GM10266 (cell line): ENCODE results near the gene MICAL3.

Source experiments
- DNase-seq: peaks from one replicate; pipeline ENCODE4 v3.0.0; 2012; ENCODE audit errors: extremely low spot score
- TF ChIP-seq, protein P1 (sequence below): IDR thresholded peaks from 2 replicates; pipeline ENCODE4 v1.5.1; 2012; ENCODE audit warnings: mild to moderate bottlenecking, low read depth; ENCODE audit not compliant: control insufficient read depth, insufficient read depth; ENCODE audit errors: missing control alignments

MICAL3 gene

DNA sequence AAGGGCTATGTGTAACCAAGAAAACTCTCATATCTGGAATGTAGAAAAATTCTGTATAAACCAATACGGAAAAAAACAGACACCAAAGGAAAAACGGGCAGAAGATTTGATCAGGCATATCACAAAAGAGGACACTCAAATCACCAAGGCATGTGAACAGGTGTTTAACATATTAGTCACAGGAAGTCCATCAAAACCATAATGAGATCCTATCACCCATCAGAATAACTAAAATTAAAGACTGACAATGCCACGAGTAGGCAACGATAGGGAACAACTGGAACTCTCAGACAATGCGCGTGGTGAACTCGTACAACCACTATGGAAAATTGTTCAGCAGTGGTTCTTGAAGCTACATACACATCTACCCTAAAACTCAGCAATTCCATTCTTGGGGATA, 94.5 kb downstream of the MICAL3 start:
- TF ChIP-seq, protein P1, sequence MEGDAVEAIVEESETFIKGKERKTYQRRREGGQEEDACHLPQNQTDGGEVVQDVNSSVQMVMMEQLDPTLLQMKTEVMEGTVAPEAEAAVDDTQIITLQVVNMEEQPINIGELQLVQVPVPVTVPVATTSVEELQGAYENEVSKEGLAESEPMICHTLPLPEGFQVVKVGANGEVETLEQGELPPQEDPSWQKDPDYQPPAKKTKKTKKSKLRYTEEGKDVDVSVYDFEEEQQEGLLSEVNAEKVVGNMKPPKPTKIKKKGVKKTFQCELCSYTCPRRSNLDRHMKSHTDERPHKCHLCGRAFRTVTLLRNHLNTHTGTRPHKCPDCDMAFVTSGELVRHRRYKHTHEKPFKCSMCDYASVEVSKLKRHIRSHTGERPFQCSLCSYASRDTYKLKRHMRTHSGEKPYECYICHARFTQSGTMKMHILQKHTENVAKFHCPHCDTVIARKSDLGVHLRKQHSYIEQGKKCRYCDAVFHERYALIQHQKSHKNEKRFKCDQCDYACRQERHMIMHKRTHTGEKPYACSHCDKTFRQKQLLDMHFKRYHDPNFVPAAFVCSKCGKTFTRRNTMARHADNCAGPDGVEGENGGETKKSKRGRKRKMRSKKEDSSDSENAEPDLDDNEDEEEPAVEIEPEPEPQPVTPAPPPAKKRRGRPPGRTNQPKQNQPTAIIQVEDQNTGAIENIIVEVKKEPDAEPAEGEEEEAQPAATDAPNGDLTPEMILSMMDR: no peak
- no peak for DNase-seq

DNA sequence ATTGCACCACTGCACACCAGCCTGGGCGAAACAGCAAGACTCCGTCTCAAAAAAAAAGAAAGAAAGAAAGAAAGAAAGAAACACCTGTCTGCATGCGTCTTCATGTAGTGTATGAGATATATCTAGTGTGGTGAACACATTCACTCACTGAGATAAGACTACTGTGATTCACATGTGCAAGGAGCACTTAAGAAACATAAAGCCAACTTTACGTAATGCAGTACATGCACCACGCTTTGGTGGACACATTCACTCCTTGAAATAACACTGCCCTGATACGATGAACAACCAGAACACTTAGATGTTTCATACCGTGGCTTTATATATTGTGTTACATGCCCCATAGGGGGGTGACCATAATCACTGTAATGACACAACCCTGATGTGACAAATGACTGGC, 96.0 kb downstream of the MICAL3 start:
- TF ChIP-seq, protein P1: no peak
- DNase-seq: no peak

DNA sequence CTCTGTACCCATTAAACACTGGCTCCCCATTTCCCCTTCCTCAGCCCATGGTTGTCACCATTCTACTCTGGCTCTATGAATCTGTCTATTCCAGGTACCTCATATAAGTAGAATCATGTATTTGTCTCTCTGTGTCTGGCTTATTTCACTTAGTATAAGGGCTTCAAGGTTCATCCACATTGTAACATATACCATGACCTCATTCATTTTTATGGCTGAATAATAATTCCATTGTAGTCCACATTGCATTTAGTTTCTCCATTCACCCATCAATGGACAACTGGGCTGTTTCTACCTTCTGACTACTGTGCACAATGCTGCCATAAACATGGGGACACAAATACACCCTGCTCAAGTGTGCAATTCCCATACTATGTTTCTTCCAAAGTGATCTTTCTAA, 97.3 kb downstream of the MICAL3 start:
- DNase-seq: no peak
- TF ChIP-seq, protein P1: no peak

DNA sequence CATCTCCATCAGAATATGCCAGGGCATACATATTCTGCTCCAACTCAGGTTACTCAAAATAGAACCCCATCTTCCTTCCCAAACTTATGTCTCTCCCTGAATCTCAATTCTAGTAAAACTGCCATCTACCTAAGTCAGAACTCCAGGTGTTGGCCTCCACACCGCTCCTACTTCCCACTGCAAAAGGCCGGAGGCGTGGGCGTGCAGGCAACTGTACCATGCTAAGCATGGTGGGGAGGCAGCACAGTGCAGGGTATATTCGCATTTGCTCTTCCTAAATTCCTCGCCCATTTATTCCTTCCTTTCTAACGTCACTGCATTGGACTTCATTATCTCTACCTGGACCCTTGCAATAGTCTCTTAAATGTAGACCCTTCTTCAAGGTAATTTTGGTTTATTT, 97.8 kb downstream of the MICAL3 start:
- TF ChIP-seq, protein P1: no peak
- DNase-seq: no peak

DNA sequence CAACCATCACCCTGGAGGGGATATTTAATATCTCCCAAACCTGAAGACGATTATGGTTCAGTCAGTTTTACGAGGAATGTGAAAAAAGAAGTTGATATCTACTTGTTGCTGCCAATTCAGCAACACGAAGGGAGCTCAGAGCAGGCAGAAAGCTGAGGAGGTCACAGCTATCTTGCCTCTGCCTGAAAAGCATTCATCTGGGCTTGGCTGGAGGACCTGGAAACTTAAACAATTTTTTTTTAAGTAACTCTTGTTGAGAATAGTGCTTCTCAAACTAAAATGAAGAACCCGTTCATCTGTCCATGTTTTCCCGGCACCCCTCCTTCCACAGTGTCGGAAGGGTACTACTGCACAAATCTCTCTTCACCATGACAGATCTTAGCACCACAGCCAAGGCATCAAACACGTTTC, 98.9 kb downstream of the MICAL3 start:
- DNase-seq: no peak
- TF ChIP-seq, protein P1: no peak

DNA sequence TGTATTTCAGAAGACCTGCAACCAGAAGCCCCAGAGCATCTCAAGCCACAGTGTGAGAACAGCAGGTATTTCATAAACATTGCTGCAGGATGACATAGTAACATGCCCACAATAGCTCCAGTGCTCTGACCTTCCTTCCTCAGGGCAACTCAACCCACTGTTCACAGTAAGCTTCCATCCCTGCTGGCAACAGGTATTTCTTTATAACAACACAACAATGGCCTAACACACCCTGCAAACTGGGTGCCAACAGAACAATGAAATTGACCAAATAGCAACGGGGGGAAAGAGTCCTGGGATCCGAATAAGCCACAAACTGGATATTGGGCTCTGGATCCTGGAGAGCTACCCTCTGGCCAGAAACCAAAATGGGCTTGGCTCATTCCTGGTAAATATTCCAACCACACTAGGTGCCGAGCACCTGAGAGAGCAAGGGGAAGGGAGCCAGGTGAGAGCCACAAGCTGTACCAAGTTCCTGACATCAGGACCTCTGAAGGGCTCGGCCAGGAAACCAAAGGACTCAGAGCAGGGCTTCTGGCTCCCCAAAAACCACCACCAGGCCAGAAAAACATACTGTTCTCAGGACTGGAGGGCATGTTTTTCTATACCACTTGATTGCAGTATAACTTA, 99.5 kb downstream of the MICAL3 start:
- TF ChIP-seq, protein P1: no peak
- DNase-seq: no peak

DNA sequence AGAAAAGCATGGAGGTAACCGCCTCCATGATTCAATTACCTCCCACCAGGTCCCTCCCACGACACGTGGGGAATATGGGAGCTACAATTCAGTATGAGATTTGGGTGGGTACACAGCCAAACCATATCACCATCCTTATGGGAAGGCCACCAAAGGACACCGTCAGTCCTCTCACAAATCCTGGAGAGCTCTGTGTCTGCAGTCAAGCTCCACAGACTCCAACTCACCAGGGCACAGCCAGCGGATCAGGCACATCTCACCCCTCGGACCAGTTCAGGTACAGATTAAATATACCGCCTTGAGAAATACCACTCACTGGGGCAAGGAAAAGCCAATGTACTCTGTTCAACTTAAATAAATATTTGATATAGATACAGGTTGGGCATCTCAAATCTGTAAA, 100.3 kb downstream of the MICAL3 start:
- DNase-seq: no peak
- TF ChIP-seq, protein P1: no peak
